ENCODE results near the gene C1GALT1.
"Not testable (repeated sequence)": the region's sequence is repeated elsewhere in the genome, so short reads cannot be mapped to it uniquely, and the experiment has no call there.

C1GALT1 gene

GRCh38 chr7:7231865-7232264 is 49.5 kb downstream of the C1GALT1 start:
- no peak for DNase-seq (ENCODE audit: extremely low read depth in 1 of 2, low read depth in 1 of 2)

- no peak for DNase-seq (ENCODE audit: extremely low read depth in 1 of 2, low read depth in 1 of 2)
Measured at GRCh38 chr7:7235347-7235746, 53.0 kb downstream of the C1GALT1 start.

GRCh38 chr7:7236041-7236440 is 53.7 kb downstream of the C1GALT1 start:
- DNase-seq (ENCODE audit: extremely low read depth in 1 of 2, low read depth in 1 of 2) = no peak

DNA sequence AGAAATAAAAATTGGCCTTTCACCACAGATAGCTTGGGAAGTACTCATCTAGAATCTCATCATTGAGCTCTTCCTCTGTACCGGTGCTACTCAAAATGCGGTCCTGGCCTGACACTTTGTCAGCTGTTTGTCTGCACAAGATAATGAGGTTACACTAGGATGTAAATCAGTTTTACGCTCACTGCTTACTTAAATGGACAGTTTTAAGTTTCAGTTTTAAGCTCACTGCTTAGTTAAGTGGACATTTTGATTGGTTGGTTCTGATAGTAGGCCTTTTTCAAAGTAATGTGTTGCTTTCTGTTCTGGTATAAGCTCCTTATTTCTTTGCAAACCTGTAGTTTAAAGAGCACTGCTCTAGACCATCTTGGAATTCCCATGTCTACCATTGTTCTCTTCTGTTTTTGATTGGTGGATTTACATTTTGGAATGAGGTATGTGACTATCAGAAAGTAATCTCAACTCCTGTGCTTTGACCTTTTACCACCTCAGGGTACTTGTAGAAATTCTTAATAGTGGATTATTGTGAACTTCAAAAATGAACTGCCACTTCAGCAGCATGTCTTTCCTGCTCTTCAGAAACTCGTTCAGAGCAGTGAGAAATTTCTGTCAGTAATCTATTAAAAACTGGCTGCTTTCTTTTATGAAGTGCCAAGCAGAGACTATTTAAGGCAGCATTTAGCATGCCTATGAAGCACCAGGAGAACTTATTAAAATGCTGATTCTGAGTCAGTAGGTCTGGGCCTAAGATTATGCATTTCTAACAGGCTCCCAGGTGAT is 55.0 kb downstream of the C1GALT1 start:
- no peak for DNase-seq (ENCODE audit: extremely low read depth in 1 of 2, low read depth in 1 of 2)

DNA sequence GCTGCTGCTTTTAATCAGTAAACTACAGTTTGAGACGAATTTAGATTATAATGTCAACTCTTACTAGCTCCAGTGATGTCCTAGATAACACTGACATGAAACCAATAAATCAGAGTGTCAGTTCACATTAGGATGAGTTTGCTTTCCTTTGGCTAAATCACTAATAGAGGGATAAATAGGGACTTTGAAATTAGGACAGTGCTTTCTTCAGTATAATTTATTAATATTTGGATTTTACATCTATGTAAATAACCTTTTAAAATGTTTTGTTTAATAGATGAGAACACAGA is 55.6 kb downstream of the C1GALT1 start:
- no peak for DNase-seq (ENCODE audit: extremely low read depth in 1 of 2, low read depth in 1 of 2)

DNA sequence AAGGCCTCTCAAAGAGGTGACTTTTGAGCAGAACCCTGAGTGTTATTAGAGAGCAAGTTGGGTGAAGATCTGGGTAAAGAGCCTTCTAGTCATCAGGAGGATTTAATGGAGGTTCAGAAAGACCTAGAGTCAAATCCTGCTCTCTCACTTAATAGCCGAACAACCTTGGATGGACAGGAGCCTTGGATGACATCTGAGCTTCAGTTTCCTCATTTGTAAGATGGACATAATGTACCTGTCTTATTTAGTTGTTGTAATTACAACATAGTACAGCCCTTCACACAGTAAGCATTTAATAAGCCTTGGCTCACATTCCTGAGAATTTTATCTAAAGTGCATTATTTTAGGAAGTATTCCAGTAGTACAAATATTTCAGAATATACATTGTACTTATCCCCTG is 57.0 kb downstream of the C1GALT1 start:
- DNase-seq (ENCODE audit: extremely low read depth in 1 of 2, low read depth in 1 of 2) = no peak

GRCh38 chr7:7242899-7243298 is 60.6 kb downstream of the C1GALT1 start:
- DNase-seq (ENCODE audit: extremely low read depth in 1 of 2, low read depth in 1 of 2) = no peak

GRCh38 chr7:7245233-7245632 is 62.9 kb downstream of the C1GALT1 start:
- DNase-seq (ENCODE audit: extremely low read depth in 1 of 2, low read depth in 1 of 2) = not testable (repeated sequence)

DNA sequence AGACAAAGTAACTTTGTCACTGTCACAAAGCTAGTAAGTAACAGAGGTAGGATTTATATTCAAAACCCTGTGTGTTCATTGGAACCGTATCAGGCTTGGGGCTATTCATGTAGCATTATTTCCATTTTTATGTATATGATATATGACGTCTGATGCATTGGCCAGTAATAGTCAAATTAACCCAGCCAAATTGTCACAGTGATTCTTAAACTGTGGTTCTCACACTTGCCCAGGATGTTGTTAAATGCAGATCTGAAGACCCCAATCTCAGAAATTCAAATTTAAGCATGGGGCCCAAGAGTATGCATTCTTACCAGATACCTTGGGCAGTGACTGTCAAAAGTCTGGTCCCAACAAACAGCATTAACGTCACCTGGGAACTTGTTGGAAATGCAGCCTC is 63.9 kb downstream of the C1GALT1 start:
- no peak for DNase-seq (ENCODE audit: extremely low read depth in 1 of 2, low read depth in 1 of 2)

GRCh38 chr7:7247658-7248057 is 65.3 kb downstream of the C1GALT1 start:
- no peak for DNase-seq (ENCODE audit: extremely low read depth in 1 of 2, low read depth in 1 of 2)

- no peak for DNase-seq (ENCODE audit: extremely low read depth in 1 of 2, low read depth in 1 of 2)
Measured at GRCh38 chr7:7249814-7250213, 67.5 kb downstream of the C1GALT1 start.

- DNase-seq (ENCODE audit: extremely low read depth in 1 of 2, low read depth in 1 of 2) = no peak
Measured at GRCh38 chr7:7251742-7252141, 69.4 kb downstream of the C1GALT1 start.

DNA sequence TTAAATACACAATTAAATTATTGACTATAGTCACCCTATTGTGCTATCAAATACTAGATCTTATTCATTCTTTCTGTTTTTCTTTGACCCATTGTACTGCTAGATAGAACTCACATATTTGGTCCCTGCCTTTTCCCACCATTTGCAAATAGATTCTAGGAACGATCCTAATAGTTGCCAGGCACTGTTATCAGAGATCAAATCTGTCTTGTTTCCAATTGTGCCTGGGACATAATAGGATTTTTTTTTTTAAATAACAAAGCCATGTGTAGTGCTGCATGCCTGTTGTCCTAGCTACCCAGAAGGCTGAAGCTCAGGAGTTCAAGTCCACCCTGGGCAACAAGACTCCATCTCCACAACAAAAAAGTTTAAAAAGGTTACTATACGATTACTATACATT is 72.0 kb downstream of the C1GALT1 start:
- DNase-seq (ENCODE audit: extremely low read depth in 1 of 2, low read depth in 1 of 2) = no peak

DNA sequence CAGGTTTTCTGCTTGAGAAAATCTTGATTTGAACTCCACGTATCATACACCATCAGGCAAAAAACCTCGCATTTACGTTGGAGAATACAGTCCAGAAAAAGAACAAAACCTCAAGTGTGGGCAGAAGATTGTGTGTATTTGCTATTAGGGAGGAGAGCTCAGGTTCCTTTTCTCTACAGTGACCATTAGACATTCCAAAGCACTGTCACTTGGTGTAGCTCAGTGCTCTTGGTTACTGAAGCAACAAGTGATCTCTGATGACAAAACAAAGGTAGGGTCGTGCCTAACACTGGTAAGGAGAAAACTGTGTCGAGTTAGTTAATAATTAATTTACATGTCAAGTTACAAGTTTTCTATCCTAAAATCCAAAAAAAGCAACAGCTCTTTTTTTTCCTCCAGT is 72.6 kb downstream of the C1GALT1 start:
- no peak for DNase-seq (ENCODE audit: extremely low read depth in 1 of 2, low read depth in 1 of 2)

GRCh38 chr7:7256731-7257274 is 74.5 kb downstream of the C1GALT1 start:
- DNase-seq (ENCODE audit: extremely low read depth in 1 of 2, low read depth in 1 of 2) = no peak

- DNase-seq (ENCODE audit: extremely low read depth in 1 of 2, low read depth in 1 of 2) = no peak
Measured at GRCh38 chr7:7257899-7258692, 75.8 kb downstream of the C1GALT1 start.

- DNase-seq (ENCODE audit: extremely low read depth in 1 of 2, low read depth in 1 of 2) = no peak
Measured at GRCh38 chr7:7261863-7262262, 79.5 kb downstream of the C1GALT1 start.

- no peak for DNase-seq (ENCODE audit: extremely low read depth in 1 of 2, low read depth in 1 of 2)
Measured at GRCh38 chr7:7263297-7264230, 81.2 kb downstream of the C1GALT1 start.

DNA sequence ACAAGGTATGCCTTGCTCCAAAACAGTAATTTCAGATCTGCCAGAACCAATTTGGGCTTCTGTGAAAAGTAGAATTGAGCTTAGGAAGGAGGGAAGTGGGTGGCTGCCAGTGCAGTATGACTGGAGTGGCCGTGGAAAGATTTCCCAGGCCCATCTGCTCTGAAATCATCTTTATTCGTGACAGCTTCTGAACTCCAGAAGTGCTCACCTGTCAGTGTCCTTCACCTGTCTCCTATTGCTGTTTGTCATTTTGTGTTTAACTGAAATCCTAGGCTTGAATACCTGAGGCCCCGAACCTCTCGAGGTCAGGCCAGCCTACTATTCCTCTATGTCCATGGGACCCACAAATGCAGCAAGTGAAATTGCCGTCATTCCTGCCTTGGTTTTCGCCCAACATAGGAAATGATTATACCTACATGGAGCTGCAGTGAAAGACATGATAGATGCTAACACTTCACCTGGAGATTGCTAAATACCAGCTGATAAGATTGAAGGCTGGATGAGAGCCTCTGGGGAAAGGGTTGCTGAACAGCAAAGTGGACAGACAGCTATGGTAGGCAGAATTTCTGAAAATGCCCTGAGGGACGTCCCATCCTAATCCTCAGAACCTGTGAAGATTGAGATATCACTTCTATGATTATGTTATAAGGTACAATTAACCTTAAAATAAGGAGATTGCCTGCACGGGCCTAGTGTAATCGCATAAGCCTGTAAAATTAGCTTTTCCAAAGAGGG is 82.1 kb downstream of the C1GALT1 start:
- no peak for DNase-seq (ENCODE audit: extremely low read depth in 1 of 2, low read depth in 1 of 2)
